HG03025 (cell line): ENCODE measurements around the gene CIROP.

ENCODE experiments used
- ATAC-seq: cut with Tn5 transposase; IDR thresholded peaks from one replicate; pipeline ENCODE4 v1.9.1; 2021; ENCODE audit warnings: mild to moderate bottlenecking, moderate library complexity; ENCODE audit not compliant: unreplicated experiment, low FRiP score

CIROP gene

DNA sequence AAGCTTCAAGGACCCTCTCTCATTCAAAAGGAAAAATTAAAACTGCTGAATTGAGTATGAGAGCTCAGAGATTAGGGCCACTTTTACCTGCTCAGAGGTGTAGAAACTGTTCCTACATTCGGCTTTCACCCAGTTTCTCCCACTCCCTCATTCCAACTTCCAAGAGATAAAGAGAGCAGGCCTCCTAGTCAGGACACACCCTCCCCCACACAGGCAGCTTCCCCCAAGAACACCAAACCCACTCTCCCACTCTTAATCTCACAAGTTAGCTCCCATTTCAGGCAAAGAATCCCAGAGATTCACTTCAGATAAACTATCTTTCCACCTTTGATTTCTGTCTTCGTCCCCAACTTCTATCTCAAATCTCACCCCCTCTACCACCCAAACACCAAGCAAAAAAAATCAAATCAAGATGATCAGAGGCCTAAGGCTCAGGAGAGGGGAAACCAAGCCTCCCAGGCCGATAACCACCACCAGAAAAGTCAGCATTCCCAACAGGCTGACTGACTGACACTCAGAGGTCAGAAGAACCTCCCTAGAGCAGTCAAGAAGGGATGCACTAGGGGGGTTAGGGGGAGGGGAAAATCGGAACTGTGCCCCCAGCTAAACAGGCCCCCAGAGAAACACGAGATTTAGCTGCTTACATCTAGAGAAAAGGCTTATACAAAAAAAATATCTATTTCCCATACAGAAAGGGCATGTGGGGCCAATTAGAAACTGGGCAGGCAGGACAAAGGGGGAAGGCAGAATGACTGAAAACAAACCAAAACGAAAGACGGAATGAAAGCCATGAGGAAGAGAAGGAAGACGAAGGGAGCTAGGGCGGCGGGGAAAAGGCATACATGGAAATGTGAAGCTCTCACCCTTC lies 34.3 kb downstream of the CIROP start:
- no peak for ATAC-seq

GRCh38 chr14:23069413-23069806 lies 35.4 kb downstream of the CIROP start:
- ATAC-seq = no peak

- peak; percentile 49 for ATAC-seq
These were observed 35.9 kb downstream of the CIROP start for GRCh38 chr14:23068789-23069412.

DNA sequence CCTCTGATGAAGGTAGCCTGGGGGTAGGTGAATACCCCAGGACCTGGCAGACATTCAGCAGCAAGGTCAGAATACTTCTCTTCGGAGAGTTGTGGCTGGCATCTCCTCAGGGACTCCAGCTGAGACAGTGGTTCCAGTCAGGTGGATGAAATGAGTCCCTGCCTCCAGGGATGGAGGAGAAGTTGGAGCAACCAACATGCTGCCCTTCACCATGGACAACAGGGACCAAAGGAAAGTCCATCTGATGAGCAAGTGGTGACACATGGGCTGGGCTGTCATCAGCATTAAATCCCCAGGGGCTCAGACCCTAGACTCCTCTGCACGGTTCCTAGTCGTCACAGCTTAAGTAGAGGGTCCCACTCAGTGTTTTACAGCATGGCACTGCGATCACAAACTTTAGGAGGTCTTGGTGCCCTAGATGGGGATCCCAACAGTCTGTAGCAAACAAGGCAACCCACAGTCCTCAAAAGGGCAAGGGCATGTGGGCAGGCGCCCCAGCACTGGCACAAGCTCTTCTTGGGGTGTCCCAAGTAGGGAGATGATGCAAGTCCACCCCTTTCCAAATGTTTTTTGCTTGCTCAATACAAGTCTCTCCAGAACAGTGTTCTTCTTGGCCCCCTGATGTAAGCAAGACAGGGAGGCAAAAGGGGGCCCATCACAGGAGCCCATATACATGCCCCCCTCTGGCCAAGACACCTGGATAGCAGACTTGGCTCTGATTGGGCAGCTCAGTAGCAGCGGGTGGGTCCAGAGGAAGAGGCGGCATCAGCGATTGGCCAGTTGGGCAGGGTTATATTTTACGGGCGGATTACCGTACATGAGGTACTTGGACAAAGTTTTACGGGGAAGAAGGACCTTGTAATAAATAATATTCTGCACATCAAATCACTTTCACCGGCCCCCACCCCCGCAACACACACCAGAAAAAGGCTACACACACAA lies 36.7 kb downstream of the CIROP start:
- no peak for ATAC-seq

DNA sequence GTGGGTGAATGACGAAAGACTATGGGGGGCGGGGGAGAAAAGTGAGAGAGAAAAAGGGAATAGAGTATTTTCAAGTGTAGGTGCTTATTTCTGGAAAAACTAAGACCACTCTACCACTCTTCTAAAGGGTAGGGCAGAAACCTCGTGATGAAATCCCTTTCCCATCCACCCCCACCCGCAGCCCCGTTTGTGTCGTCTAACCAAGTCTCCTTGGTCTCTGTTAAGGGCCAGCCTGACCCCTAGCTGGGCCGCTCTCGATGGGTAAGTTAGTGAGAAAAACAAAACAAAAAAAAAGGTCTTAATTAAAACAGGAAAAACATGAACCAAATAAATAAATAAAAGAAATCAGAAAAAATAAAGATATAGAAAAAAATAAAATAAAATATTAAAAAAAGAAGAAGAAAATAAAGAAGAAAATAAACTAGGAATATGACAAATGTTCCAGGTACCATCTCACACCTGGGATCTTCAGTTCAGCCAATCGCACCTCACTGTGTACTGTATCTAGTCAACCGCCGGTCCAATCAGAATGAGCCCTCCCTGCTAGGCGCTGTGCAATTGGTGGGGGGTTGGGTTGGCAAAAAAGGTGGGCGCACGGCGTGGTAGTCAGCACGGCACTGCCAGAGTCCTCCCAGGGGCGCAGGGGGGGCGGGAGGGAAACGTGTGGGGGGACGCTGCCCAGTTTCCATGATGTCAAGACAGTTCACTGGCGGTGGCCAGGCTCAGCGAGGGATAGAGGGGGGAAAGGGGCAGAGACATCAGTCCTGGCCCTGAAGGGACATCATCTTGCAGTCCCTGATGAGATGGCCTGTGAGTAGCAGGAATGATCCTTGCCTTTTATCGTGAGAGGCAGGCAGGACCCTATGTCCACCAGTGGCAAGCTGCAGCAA lies 37.7 kb downstream of the CIROP start:
- ATAC-seq = no peak

DNA sequence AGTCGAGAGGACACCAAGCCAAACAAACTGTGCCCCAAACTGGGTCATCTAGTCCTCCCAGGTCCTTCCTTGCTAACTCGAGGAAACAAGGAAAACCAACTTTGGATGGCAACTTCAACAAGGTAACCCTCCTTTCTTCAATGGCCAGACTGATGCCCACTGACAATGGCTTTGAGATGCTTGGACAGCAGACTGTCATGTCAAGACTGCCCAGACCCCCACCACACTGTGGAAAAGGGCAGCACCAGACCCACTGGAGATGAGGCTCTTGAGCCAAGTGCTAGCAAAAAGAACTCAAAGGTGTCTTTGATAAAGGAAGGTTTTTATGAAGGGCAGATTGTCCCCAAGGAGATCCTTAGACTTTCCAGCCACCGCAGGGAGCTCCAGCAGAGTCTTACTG lies 38.4 kb downstream of the CIROP start:
- no peak for ATAC-seq

GRCh38 chr14:23063601-23064000 lies 41.2 kb downstream of the CIROP start:
- ATAC-seq = no peak

GRCh38 chr14:23062002-23062401 lies 42.8 kb downstream of the CIROP start:
- ATAC-seq = no peak

DNA sequence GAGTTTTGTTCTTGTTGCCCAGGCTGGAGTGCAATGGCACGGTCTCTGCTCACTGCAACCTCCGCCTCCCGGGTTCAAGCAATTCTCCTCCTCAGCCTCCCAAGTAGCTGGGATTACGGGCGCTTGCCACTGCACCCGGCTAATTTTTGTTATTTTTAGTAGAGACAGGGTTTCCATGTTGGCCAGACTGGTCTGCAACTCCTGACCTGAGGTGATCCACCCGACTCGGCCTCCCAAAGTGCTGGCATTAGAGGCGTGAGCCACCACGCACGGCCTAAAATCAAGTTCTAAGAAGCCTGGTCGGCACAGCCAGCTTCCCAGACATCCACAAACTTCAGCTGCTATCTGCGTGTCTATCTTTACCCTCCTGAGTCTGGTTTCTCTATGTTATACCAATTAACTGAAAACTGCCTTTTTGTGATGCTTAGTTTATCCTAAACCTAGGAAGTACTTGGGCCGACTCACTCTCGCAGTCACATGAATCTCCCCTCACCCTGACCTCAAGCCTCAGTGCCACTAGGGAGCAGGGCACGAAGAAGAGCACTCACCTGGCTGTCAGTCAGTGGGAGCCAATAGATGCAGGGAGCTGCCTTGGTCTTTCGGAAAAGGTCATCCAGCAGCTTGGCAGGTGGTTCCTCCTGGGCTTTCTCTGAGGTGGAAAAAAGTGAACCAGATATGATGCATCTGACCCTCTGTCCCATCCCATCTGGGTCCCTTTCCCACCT lies 44.1 kb downstream of the CIROP start:
- no peak for ATAC-seq

DNA sequence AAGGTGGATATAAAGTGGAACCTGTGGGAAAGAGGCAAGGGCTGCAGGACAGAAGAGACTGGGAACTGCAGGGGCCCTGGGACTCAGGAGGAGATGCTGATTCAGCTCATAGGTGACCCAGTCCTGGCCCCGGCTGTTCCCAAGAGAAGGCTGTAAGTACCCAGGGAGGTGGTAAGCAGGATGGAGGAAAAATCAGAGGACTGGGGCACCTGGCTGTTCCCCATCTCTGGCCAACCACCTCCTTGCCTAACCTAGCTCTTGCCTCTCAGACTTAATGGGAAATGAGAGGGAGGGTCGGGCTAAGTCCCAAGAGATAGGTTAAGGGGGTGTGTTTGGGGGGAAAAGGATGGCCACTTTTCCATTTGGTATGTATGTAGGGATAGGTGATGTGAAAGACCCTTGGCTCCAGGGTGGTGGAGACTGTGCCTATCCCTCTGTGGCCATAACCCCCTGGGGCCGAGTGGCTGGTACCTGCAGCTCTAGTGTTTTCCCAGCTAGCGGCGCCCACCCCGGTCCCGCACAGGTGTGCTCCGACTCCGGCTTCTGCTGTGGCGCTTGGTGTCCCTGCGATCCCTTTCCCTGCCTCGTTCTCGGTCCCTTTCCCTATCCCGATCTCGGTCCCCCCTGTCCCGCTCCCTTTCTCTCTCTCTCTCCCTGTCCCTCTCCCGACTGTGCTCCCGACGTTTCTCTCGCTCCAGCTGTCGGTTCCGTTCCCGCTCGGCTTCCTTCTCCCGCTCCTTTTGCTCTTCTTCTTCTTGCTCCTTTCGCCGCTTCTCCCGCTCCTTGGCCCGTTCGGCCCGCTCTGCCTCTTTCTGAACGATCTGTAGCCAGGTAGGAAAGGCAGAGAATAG lies 45.9 kb downstream of the CIROP start:
- no peak for ATAC-seq

DNA sequence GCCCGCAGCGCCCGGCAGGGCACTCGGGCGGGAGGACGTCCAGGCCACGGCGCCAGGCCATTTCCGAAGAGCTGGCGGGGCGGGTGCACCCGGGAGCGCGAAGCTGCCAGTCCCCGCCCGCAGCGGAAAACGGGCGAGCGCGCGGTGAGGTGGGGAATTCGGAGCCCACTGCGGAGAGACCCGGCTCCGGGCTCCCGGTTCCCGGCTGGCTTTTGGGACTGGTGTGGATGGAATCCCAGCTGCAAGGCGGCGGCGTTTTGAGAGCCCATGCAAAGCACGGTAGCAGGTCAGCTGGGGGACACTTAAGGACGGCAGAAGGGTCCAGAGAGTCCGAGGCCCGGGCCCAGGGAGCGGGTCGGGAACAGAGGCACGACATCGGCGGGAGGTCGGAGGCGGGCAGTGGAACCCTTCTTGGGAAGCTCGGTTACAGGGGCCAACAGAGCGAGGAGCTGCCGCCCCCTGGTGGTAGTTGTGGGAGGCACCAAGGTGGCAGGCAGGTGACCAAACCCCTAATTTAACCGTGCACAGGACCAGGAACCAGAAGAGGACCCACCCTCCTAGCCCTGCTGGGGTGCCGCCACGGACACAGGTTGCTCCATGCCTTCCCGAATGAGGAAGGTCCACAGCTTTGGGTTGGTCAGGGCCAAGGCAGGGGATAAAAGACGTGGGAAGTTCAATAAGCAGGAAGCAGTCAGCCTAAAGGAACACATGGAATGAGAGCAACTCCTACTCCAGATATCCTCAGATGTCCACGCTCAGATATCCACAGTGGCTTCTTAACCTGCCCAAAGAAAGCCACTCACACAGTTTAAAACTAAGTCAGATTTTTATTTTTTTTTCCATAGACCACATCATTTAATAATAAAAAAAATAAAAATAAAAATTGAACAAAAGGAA lies 46.8 kb downstream of the CIROP start:
- peak; percentile 60 for ATAC-seq

DNA sequence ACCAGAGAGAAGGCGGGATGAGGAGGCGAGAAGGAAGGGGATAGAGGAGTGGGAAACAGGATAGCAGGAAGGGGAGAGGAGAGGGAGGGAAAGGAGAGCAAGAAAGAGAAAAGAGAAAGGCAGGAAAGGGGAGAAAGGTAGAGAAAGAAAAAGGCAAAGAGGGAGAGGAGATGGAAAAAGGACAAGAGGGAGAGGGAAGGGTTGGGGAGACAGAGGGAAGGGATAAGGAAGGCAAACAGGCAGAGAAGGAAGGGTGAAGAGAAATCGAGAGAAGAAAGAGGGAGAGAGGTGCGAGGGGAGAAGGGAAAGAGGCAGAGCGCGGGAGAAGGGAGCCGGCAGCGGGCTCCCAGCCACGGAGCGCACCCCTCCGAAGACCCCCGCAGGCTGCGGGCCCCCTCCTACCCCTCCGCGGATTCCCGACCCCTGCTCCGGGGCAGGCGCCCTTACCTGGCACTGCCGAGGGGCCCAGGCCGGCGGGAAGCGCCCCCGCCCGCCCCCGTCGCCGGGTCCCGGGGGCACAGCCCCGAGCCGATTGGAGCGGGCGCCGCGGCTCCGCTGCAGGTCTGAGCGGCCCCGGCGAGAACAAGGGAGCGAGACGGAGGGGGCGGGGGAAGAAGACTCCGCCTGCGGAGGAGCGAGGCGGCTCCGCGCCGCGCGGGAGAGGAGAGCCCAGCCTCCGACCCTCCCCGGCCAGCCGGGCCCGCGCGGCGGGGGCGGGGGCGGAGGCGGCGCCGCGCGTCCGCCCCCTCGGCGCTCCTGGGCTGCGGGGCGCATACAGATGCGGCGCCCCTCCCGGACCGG lies 47.6 kb downstream of the CIROP start, which contains the start of gene CDH24:
Gene CDH24 (minus strand): TSS at position 565 of the 801 bp plus-strand sequence. CDS start 1,787 bp downstream, outside the sequence.
- ATAC-seq = no peak

- ATAC-seq = no peak
These were observed 48.4 kb downstream of the CIROP start for GRCh38 chr14:23056145-23056955.

DNA sequence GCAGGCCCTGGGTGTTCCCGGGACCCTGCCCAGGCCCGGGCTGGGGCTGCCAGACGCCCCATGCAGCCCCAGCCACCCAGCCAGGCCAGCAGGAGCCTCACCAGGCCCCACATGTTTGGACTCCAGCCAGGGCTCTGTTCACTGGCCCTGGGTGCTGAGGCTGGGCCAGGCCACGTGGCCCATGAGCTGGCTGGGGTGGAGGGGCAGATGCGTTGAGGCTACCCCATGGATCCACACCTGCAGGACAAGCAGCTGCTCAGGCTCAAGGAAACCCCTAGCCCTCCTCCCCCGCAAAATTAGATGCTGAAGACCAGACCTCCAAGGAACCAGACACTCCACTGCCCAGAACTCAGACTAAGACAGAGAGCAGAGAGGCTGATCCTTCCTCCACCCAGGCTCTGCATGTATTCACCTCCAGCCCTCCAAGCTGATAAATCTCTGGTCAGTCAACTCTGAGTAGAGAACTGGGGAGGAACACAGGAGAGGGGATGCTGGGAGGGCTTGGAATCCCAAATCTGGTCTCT lies 49.1 kb downstream of the CIROP start:
- ATAC-seq = no peak

DNA sequence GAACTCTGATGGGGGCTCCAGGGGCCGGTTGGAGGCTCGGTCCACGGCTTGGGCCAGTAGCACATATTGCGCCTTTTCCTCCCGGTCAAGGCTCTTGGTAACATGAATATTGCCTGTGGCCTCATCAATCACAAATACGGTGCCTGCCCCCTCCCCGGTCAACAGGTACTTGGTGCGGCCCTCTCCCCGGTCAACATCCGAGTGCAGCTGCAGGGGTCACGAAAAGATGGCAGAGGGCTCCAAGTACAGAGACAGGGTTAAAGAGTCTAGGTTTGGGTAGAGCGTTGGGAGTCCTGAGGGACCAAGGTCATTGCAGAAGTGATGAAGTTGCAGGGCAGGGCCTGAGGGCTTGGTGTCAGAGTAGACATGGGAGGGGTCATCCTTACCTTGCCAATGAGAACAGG lies 49.6 kb downstream of the CIROP start:
- ATAC-seq = no peak
